Measurements from ENCODE around the gene TNRC18.
"Not testable (repeated sequence)": the region's sequence is repeated elsewhere in the genome, so short reads cannot be mapped to it uniquely, and the experiment has no call there.

Gene TNRC18

DNA sequence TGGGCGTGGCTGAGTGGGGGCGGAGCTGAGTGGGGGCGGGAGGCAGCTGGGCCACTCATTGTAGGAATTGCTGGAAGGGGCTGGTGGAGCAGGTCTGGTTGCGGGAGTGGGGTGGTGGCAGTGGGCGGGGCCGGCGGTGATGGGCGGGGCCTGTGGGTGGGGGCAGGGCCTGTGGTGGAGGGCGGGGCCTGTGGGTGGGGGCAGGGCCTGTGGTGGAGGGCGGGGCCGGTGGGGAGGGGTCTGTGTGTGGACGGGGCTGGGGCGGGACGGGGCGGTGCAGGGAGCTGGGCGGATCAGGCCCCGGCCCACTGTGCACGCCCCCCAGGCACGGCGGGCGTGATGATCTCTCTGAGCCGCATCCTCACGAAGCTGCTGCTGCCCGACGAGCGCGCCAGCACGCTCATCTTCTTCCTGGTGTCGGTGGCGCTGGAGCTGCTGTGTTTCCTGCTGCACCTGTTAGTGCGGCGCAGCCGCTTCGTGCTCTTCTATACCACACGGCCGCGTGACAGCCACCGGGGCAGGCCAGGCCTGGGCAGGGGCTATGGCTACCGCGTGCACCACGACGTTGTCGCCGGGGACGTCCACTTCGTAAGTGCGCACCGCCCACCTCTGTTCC, 126.9 kb downstream of the TNRC18 start:
- peaks cover 1% of the 10 kb centered on the region for H3K27me3 Mint-ChIP-seq
- H3K27ac Mint-ChIP-seq: peak overlapping the region; percentile 65
- H3K36me3 Mint-ChIP-seq: no peaks in the 10 kb centered on the region
- H3K4me1 Mint-ChIP-seq: peaks cover 13% of the 10 kb centered on the region
- H3K9me3 Mint-ChIP-seq: no peaks in the 10 kb centered on the region
- peak overlapping the region; percentile 83 for H3K4me3 Mint-ChIP-seq

DNA sequence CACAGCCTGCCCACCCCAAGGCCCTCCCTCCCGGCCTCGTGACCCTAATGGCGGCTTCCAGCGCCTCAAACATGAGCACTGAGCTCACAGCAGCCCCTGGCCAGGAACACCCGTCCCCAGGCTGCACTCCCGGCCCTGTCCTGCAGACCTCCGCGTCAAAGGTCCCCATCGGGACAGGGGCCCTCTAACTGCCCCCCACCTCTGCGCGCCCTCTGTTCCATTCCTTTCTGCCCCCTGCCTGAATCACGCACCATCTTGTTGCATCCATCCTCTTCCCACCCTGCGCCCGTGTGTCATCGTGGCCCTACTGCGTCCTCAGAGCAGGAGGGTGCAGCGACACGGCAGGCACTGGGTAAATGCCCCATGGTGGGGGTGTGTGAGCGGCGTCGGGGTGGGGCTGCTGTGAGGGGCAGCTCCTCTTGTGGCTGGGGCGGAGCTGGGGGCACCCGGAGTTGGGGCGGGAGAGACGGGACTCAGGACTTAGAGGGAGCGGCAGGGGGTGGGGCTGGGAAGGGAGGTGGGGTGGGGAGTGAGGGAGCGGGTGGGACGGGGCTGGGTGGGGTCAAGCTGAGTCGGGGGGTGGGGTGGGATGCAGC, 127.5 kb downstream of the TNRC18 start:
- Mint-ChIP-seq H3K27ac (no peak overlapping the region), H3K4me1 (peaks cover 13% of the 10 kb centered on the region), H3K9me3 (no peaks in the 10 kb centered on the region), H3K36me3 (no peaks in the 10 kb centered on the region), H3K4me3 (peak overlapping the region; percentile 44), H3K27me3 (peaks cover 1% of the 10 kb centered on the region)

DNA sequence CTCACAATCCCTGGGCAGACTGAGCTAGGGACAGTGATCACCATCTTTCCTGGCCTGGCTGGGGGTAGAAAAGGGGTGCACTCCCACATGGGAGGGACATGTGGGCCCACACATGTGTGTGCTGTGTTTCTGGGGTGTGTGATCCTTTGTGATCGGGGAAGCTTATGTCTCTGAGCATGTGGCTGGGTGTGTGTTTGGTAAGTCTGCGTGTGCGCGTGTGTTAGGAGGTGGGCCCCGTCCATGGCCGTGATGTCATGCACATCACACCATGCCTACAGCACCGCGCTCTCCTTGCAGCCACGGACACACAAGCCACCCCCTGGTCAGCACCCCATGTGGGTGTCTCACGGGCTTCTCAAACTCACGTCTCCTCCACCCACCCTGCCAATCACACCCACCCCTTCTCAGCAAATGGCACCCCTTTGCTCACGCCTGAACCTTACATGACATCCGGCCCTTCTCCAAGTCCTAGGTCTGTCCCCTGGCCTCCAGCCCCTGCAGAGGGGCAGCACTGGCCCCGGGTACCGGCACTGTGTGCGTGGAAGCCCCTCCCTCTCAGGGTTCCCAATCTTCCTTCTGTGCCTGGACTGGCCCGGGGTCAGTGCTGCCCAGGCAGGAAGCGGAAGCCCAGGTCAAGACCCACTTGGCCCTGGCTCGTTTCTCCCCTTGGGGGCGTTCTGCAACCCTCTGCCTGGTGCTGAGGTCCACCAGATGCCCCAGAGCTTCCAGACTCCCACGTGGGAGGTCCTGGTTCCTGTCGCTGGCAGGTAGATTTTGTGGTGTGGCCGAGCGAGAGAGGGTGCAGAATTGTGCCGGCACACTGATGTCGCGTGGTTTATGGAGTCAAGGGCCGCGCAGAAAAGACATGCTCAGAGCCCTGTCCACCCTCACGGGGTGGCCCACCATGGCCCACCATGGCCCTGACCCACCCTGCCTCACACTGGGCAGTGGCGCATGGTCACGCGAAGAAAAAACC, 128.3 kb downstream of the TNRC18 start:
- H3K27ac Mint-ChIP-seq: peak overlapping the region; percentile 83
- peaks cover 1% of the 10 kb centered on the region for H3K27me3 Mint-ChIP-seq
- peak overlapping the region; percentile 44 for H3K4me3 Mint-ChIP-seq
- no peaks in the 10 kb centered on the region for H3K36me3 Mint-ChIP-seq
- H3K9me3 Mint-ChIP-seq: no peaks in the 10 kb centered on the region
- H3K4me1 Mint-ChIP-seq: peaks cover 13% of the 10 kb centered on the region

DNA sequence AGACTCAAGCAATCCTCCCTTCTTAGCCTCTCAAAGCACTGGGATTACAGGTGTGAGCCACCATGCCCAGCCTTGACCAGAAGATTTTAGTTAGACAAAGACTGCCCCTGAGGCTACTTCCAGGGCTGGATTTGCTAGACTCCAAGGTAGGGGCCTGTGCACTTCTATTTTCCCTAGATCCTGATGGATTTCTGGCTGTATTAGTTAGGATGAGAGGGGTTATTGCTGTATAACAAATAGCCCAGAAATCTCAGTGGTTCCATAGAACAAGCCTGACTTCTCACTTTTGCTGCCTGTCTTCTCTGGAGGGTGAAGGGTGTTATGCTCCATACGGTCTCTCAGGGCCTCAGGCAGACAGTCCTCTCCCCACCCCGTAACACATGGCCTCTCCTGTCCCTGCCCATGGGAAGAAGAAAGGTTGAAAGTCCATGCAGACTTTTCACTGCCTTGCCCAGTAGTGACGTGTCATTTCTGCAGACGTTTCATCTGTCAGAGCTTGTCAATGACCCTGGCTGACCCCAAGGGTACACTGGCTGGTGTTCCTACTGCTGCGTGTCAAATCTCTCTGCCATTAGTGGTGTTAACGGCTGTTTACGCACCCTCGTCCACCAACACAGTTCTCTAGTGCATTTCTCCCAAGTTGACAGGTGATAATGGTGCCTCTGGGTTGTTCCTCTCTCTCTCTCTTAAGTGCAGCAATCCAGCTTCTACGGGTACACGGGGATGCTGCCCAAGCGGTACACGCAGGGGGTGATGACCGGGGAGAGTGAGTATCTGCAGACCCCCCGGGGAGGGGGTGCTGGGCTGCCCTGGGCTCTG, 129.3 kb downstream of the TNRC18 start:
- H3K4me1 Mint-ChIP-seq: peaks cover 13% of the 10 kb centered on the region
- H3K27ac Mint-ChIP-seq: no peak overlapping the region
- no peaks in the 10 kb centered on the region for H3K9me3 Mint-ChIP-seq
- H3K4me3 Mint-ChIP-seq: no peak overlapping the region
- no peaks in the 10 kb centered on the region for H3K36me3 Mint-ChIP-seq
- peaks cover 1% of the 10 kb centered on the region for H3K27me3 Mint-ChIP-seq

DNA sequence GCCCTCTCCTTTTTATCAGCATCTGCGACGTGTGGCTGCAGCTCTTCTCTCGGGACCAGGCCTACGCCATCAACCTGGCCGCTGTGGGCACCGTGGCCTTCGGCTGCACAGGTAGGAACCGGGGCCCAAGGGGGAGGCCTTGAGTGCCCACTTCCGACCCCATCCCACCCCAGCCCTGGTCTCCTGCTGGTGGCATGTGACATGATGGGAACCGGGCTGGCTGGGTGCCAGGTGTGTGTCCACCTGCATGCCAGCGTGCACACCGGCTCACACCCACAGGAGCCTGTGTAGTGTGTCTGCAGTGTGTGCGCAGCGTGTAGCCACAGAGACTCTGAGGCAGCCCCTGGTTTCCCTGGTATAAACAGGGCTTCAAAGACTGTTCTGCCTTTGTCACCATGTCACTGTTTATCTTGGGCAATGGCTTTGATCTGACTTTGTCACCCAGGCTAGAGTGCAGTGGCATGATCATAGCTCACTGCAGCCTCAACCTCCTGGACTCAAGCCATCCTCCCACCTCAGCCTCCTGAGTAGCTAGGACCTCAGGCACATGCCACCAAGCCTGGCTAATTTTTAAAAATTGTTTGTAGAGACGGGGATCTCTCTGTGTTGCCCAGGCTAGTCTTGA, 131.8 kb downstream of the TNRC18 start:
- not testable (repeated sequence) for H3K4me1 Mint-ChIP-seq, H3K27me3 Mint-ChIP-seq, H3K4me3 Mint-ChIP-seq, H3K9me3 Mint-ChIP-seq, H3K36me3 Mint-ChIP-seq, H3K27ac Mint-ChIP-seq

DNA sequence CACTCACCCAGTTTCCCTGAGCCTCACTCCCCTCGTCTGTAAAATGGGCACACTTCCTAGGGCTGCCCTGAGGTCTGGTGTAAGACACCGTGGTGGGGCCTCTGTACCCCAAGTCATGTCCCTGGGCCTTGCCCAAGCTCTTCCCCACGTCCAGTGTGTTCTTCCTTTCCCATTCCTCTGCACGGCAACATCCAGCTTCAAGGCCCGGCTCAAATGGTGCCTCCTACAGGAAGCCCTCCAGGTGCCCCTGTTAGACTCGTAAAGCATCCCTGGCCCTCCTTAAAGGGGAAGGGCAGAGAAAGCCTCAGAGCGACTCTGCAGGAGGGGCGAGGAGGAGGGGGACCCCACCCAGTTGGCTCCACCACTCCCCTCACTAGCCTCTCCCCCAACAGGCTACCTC, 132.3 kb downstream of the TNRC18 start:
- no peaks in the 10 kb centered on the region for H3K36me3 Mint-ChIP-seq
- no peaks in the 10 kb centered on the region for H3K9me3 Mint-ChIP-seq
- no peak overlapping the region for H3K4me3 Mint-ChIP-seq
- no peak overlapping the region for H3K27ac Mint-ChIP-seq
- H3K4me1 Mint-ChIP-seq: peaks cover 4% of the 10 kb centered on the region
- H3K27me3 Mint-ChIP-seq: no peaks in the 10 kb centered on the region

DNA sequence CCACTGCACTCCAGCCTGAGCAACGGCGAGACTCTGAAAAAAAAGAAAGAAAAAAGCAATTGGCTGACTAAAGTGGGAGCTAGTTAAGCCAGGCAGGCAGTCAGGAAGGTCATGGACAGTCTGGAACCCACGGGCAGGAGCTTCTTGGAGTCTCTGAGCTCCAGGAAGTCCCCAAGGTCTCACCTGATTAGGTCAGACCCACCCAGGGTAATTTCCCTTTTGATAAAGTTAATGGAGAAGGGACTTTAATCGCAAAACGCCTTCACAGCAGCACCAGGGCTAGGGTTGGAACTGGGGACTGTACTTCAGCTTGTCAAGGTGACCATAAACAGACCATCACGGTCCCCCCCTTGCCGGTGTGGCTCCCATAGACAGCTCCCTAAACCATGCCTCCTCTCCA, 134.3 kb downstream of the TNRC18 start:
- Mint-ChIP-seq H3K36me3 (no peaks in the 10 kb centered on the region), H3K27me3 (peaks cover under 1% of the 10 kb centered on the region), H3K4me1 (no peaks in the 10 kb centered on the region), H3K27ac (no peak overlapping the region), H3K9me3 (no peaks in the 10 kb centered on the region), H3K4me3 (no peak overlapping the region)

DNA sequence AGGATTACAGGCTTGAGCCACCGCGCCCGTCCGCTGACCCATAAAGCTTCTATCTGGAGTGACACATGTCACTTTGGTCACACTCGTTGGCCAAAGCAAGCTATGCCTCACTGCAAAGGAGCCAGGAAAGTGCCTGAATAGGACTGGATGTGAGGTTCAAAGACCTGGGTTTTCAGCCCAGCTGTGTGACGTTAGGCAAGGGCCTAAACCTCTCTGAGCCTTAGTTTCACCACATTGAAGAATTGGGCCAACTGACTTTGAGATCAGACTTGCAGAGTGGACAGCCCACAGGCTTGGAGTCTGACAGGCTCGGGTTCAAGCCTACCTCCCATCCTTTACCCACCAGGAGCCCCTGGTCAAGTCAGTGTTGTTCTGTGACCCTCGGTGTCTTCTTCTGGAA, 135.1 kb downstream of the TNRC18 start:
- H3K27ac Mint-ChIP-seq, H3K9me3 Mint-ChIP-seq, H3K36me3 Mint-ChIP-seq, H3K27me3 Mint-ChIP-seq, H3K4me3 Mint-ChIP-seq, H3K4me1 Mint-ChIP-seq: not testable (repeated sequence)

DNA sequence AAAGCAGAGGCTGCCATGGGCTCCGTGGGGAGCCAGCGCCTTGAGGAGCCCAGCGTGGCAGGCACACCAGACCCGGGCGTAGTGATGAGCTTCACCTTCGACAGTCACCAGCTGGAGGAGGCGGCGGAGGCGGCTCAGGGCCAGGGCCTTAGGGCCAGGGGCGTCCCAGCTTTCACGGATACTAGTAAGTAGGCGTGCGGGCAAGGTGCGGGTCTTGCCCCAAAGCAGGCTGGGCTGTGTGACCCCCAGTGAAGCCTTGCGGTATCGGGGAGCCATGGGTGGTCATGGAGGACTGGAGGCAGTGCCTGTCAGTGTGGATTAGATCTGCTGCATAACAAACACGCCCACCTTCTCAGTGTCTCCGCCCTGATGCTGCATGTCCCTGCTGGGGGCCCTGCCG, 135.8 kb downstream of the TNRC18 start:
- Mint-ChIP-seq H3K9me3 (no peaks in the 10 kb centered on the region), H3K4me3 (no peak overlapping the region), H3K36me3 (no peaks in the 10 kb centered on the region), H3K27me3 (peaks cover 2% of the 10 kb centered on the region), H3K27ac (no peak overlapping the region), H3K4me1 (no peaks in the 10 kb centered on the region)

DNA sequence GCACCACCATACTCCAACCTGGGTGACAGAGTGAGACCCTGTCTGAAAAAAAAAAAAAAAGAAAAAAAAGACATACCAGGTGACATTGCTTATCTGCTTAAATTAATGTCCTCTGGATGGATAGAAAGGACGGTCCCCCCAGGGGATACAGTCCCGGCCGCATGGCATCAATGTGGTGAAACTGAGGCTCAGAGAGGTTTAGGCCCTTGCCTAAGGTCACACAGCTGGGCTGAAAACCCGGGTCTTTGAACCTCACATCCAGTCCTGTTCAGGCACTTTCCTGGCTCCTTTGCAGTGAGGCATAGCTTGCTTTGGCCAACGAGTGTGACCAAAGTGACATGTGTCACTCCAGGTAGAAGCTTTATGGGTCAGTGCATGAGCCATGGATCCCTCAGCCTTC, 136.3 kb downstream of the TNRC18 start:
- not testable (repeated sequence) for H3K36me3 Mint-ChIP-seq, H3K27ac Mint-ChIP-seq, H3K9me3 Mint-ChIP-seq

DNA sequence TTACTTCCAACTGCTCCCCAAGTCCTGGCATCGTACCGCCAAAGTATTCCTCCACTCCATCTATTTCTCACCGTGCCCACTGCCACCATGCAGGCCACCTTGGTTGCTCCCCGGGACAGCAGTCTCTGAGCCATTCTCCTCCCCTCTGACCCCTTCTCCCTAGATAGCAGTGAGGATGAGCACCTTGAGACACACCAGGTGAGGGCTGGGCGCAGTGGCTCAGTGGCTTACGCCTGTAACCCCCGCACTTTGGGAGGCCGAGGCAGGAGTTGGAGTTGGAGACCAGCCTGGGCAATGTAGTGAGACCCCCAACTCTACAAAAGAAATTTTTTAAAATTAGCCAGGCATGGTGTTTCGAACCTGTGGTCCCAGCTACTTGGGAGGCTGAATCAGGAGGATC, 136.7 kb downstream of the TNRC18 start:
- Mint-ChIP-seq H3K27ac (no peak overlapping the region), H3K36me3 (no peaks in the 10 kb centered on the region), H3K4me1 (no peaks in the 10 kb centered on the region), H3K4me3 (no peak overlapping the region), H3K9me3 (no peaks in the 10 kb centered on the region), H3K27me3 (peaks cover 2% of the 10 kb centered on the region)

More for the DNA sequence above, 136.3 kb downstream of the TNRC18 start:
- H3K27me3 Mint-ChIP-seq, H3K4me3 Mint-ChIP-seq, H3K4me1 Mint-ChIP-seq: not testable (repeated sequence)

DNA sequence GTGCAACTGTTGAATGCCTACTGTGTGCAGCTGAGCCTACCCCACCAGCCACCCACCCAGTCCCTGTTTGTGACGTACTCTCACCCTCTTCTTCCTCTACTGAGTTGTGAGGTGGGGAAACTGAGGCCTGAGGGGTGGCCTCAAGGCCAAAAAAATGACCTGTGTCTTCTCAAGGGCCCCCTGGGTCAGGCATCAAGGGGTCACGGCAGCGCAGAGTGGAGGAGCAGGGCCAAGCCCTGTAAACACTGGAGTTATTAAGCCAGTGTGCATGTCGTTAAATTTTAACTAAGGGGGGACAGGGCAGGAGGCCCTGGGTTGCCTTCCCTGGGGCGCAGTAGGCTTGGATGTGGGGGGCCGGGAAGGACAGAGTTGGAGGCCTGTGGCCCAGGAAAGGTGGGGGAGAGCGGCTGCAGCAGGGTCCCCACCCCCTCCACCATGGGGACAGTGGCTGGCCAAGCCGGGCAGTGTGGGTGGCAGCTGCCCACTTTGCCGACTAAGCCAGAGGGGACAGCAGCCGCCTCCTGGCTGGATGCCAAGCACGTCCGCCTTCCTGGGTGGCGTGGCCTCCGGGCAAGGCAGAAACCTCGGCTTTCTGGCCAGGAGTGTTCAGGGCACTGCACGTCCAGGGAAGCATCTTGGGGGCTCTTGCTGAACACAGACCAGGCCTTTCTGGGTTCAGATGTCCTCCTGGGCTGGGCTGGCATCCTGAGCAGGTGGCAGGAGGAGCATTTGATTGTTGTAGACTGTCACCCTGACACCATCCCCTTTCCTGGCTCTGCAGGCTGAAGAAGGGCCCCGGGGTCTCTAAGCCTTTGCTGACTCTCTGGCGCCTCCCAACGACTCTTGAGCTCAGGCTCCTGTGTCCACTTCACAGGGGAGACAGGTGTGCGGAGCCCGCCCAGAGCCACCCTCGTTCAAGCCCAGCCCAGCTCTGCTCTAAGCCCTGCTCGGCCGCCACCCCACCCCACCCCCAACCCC, 139.0 kb downstream of the TNRC18 start:
- Mint-ChIP-seq H3K27ac (no peak overlapping the region), H3K4me1 (no peaks in the 10 kb centered on the region), H3K27me3 (peaks cover 6% of the 10 kb centered on the region), H3K4me3 (peak overlapping the region; percentile 65), H3K36me3 (no peaks in the 10 kb centered on the region), H3K9me3 (no peaks in the 10 kb centered on the region)

DNA sequence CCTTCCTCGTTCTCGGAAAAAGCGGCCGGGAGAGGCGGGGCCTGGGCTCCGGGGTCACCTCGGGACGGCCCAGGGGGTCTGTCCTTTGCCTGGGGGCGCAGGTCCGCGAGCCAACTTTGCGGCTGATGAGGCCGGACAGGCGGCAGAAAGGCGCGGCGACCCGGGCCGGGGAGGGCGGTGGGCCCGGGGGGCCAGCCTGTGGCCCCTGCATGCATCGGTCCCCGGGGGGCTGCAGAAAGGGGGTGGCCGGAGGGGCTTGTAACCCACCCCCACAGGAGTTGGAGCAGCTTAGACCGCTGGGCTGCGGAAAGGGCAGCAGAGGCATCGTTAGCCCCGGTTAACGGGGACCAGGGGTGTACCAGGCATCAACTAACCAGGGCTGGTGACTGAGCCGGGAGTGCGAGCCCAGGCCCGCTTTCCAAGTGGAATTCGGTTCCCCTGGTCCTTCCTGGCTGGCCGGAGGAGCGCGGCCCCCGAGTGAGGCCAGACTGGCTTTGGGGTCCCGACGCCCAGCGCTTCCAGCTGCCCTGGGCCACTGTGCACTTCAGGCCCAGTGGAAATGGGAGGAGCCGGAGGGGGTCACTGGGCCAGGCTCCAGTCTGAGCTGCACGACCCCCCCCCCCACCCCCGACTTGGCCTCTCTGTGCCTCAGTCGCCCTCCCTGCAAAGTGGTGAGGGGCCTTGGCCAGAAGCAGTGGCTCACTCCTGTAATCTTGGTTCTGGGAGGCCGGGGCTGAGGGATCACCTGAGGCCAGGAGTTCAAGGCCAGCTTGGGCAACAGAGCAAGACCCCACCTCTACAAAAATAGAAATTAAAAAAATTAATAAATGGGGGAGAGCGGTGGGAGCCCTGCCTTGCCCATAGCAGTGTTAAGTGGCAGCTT, 140.0 kb downstream of the TNRC18 start:
- Mint-ChIP-seq H3K27ac (no peak overlapping the region), H3K27me3 (peaks cover 6% of the 10 kb centered on the region), H3K4me3 (no peak overlapping the region), H3K4me1 (no peaks in the 10 kb centered on the region), H3K9me3 (no peaks in the 10 kb centered on the region), H3K36me3 (no peaks in the 10 kb centered on the region)

Measured in activated naive CD4-positive, alpha-beta T cell treated with anti-CD3 and anti-CD28 coated beads, Interleukin-2, amount 50 U/mL, for 24 hours (primary cell).